PC-9 (cell line): ENCODE measurements around the gene PDIA6.

ENCODE experiments used
- CTCF ChIP-seq: fragments of 200-600 bp; sonication (generic); conservative IDR thresholded peaks from 2 replicates; pipeline ENCODE4 v1.6.1; 2017; ENCODE audit warnings: mixed run types, antibody characterized with exemption, mild to moderate bottlenecking, moderate library complexity
- EZH2 ChIP-seq: fragments of 200-600 bp; sonication (generic); IDR thresholded peaks from 2 replicates; pipeline ENCODE4 v1.8.0; 2017; ENCODE audit warnings: antibody characterized with exemption, low read depth

GRCh38 chr2:10790228-10790973, 22.2 kb downstream of the PDIA6 start:
- TF ChIP-seq CTCF = no peak
- no peak for TF ChIP-seq EZH2
